Measurements from ENCODE around the gene CCDC192.

GRCh38 chr5:127810707-127811490 is 107.7 kb downstream of the CCDC192 start:
- TF ChIP-seq CTCF (IDR thresholded peaks at IDR 0.05) (no peak), POLR2A (IDR thresholded peaks at IDR 0.05) (no peak)
